NAMALWA (cell line): ENCODE measurements around the gene RNF138.
A peak's percentile ranks its signal among the peaks of the same experiment; 100 is the strongest.
"Not testable (repeated sequence)": the region's sequence is repeated elsewhere in the genome, so short reads cannot be mapped to it uniquely, and the experiment has no call there.

ENCODE experiments used
- DNase-seq: peaks from one replicate; pipeline ENCODE4 v3.0.0-alpha.2; 2015; ENCODE audit warnings: low spot score

Gene RNF138, protein sequence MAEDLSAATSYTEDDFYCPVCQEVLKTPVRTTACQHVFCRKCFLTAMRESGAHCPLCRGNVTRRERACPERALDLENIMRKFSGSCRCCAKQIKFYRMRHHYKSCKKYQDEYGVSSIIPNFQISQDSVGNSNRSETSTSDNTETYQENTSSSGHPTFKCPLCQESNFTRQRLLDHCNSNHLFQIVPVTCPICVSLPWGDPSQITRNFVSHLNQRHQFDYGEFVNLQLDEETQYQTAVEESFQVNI

GRCh38 chr18:32091724-32092421, at the start of gene RNF138:
Gene RNF138, plus strand, starts transcription at chr18:32091874. Its CDS starts 903 bp downstream, at chr18:32092777.
- peak; percentile 91 for DNase-seq

DNA sequence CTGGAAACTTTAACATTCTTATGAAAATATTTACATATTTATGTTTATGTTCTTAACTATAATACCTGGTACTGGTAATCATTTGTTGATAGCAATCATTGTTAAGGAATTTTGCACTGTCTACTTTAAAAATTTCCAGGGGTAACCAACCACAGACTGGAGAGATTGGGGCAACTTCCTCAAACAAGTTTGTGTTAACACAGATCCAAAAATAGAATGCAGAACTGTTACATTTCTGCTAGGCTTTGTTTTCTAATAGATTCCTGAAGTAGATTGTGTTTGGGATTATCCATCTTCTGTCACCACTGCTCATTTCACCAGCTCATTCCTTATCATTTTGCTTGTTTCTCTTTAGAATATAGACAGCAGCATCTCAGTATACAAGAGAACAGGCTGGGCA, 49.3 kb upstream of the RNF138 start:
- DNase-seq, result peak; percentile 15

DNA sequence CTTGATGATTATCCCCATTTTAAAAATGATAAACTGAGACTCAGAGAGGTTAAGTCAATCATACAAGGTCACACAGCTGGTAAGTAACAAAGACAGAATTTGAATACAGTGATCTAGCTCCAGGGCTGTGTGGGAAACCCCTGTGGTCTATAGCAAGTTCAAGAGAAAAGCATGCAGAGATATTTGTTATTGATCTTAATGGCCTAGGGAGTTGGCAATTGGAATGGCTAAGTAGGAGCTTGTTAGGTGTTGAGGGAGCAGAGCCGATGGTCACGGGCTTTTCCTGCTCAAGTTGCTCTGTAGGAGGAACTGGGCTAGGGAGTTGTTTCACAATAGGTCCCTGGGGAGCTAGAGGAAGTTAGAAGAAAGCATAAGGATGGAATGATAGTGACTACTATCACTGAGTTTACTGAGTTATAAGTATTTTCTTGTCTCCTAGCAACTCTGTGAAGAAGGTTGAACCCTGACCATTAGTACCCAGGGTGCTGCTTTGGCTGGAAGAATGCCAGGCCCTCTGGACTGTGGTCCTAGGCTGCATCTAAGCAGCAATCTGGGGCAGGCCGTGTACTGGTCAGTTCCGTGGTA, 43.1 kb upstream of the RNF138 start:
- peak; percentile 13 for DNase-seq

GRCh38 chr18:32049393-32050171, 42.1 kb upstream of the RNF138 start:
- no peak for DNase-seq

DNA sequence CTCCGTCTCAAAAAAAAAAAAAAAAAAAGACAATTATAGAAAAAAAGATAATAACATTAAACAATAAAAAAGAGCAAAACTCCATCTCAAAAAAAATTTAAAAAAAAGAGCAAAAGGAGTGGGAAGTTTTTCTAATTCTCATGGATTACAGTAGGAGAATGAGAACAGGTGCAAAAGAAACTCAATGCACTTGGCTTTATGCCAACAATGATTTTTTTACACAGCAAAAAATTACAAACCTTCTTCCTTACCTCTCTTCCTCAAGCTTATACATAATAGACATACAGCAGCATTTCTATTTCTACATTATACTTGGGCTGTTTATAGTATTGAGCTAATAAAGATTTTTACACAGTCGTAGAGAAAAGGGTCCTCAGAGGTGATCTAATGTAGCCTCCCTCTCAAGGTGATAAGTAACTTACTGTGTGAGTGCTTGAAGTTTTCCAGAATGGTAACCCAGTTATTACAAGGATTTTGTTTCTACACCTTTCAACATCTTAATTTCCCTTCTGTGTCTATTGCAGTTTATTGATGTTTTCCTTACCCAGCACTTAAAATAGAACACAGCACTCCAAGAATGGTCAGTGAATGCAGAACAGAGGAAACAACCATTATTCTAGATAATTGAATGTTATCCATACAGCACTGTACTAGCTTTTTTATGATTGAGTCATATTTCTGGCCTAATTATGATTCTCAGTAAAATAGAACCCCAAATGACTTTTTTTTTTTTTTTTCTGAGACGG, 34.9 kb upstream of the RNF138 start:
- peak; percentile 19 for DNase-seq

DNA sequence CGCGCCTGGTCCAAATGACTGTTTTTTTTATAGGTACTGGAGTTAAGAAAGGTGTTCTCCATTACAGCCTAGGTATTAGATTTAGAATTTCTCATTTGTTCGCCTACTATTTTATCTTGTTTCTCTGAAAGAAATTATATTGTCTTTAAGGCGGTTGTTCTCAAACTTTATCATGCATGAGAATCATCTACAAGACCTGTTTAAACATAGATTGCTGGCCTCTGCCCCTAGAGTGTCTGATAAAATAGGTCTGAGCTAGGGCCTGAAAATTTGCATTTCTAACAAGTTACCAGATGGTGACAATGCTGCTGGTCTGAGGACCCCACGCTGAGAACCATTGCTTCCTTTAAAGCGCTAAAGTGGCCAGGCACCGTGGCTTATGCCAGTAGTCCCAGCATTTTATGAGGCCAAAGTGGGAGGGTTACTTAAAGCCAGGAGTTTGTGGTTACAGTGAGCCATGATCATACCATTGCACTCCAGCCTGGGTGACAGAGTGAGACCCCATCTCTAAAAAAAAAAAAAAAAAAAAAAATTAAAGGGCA, 34.0 kb upstream of the RNF138 start:
- no peak for DNase-seq

DNA sequence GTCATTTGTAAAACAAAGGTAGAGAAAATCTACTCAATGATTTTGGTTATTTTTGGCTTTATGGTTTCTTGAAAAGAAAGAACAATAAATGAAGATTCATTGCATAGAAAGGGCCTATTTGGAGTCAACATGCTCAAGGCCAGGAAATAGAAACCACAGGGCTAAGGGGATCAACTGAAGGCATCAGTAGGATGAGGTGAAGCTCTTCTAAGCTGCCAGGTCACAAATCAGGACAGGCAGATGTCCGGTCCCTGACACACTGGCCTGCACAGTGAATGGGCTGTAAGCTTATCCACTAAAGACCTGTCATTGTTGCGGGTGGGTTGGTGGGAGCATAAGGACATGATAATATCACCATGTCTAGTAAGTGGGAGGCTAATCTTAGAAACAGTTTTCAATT, 31.6 kb upstream of the RNF138 start:
- no peak for DNase-seq

- DNase-seq, result no peak
These were observed 24.1 kb upstream of the RNF138 start for GRCh38 chr18:32067375-32068167.

DNA sequence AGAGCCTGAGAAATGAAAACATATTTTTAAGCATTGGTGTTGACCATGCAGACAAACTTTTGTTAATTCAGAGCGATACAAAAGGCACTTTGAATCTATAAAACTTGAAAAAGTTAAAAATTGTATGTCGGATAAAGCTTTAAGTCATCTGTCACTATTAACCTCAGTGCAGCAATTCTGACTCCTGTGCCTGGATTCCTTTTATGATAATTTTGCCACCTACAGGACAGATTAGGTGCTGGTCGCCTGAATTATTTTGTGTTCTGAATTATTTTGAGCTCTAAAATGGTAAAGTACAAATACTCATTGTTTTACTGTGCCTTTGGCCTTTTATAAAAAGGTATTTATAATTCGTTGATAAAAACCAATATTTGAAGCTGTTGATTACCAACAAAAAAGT, 19.4 kb upstream of the RNF138 start:
- peak; percentile 57 for DNase-seq

DNA sequence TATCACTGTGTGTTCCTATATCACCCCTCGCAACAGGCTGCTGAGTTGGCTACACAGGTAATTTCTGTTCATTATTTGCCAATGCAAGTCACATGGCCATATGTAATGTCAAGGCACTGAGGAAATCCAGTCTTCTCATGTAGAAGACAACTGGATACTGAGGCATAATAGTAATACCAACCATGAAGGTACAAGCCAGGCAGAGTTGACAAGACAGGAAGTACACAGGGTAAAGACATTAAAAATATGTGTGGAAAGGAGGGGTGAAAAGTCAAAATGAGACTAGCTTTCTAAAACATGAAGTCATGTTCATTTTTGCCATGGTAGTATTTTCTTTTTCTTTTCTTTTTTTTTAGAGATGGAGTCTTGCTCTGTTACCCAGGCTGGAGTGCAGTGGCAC, 17.5 kb upstream of the RNF138 start:
- DNase-seq, result no peak

GRCh38 chr18:32078845-32079244, 12.8 kb upstream of the RNF138 start:
- DNase-seq, result no peak

GRCh38 chr18:32081881-32082280, 9.8 kb upstream of the RNF138 start:
- DNase-seq, result no peak

- no peak for DNase-seq
These were observed 7.9 kb upstream of the RNF138 start for GRCh38 chr18:32083781-32084180.

DNA sequence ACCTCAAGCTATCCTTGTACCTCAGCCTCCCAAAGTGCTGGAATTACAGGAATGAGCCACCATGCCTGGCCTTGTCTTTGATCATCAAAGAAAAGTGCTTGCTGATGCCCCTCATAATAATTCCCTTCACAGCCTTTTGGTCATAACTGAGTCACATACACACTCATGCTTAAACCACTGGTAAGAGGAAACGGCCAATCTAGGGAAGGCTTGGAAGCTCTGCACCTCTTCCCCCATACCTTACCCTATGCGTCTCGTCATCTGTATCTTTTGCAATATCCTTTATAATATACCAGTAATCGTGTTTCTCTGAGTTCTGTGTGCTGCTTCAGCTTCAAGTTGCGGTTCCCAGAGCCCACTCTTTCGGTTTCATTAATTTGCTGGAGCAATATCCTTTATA, 4.8 kb upstream of the RNF138 start:
- no peak for DNase-seq

- not testable (repeated sequence) for DNase-seq
These were observed 843 bp upstream of the RNF138 start for GRCh38 chr18:32090831-32091230.

- DNase-seq, result no peak
These were observed 350 bp upstream of the RNF138 start for GRCh38 chr18:32091325-32091723.

DNA sequence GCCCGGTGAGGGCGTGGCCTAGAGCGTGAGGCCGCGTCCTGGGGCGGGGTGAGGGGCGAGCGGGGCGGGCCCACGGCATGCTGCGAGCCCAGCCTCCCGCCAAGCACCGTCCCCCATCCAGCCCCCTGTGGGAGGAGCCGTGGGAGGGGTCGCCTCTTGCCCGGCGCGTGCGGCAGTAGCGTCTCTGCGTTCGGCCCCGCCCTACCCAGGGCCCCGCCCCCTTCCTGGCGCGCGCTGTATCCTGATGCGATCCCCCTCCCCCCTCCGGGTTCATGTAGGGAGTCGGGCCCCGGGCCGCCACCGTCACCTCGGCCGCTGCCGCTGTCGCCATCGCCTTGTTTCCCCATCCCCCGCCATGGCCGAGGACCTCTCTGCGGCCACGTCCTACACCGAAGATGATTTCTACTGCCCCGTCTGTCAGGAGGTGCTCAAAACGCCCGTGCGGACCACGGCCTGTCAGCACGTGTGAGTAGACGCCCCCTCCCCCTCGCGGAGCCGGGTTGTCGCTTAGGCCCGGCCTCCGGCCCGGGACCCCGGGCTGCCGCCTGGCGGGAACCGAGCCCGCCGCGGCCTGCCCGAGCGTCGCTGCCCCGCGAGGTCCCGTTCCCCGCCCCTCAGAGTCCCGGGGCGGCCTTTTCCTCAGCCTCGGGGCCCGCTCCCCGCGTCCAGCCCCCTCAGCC, 888 bp downstream of the RNF138 start:
- DNase-seq, result peak; percentile 96

- peak; percentile 79 for DNase-seq
These were observed 1.4 kb downstream of the RNF138 start for GRCh38 chr18:32093102-32093511.

GRCh38 chr18:32093523-32093922, 1.8 kb downstream of the RNF138 start:
- DNase-seq, result no peak
